ENCODE results near the gene ARG2. TPM values are rescaled to one million over a fixed set of nuclear protein-coding genes. Genes with fewer than 3 reads are reported as not detected.

The ARG2 gene
- total RNA-seq, 1 donor = 28.0 TPM

DNA sequence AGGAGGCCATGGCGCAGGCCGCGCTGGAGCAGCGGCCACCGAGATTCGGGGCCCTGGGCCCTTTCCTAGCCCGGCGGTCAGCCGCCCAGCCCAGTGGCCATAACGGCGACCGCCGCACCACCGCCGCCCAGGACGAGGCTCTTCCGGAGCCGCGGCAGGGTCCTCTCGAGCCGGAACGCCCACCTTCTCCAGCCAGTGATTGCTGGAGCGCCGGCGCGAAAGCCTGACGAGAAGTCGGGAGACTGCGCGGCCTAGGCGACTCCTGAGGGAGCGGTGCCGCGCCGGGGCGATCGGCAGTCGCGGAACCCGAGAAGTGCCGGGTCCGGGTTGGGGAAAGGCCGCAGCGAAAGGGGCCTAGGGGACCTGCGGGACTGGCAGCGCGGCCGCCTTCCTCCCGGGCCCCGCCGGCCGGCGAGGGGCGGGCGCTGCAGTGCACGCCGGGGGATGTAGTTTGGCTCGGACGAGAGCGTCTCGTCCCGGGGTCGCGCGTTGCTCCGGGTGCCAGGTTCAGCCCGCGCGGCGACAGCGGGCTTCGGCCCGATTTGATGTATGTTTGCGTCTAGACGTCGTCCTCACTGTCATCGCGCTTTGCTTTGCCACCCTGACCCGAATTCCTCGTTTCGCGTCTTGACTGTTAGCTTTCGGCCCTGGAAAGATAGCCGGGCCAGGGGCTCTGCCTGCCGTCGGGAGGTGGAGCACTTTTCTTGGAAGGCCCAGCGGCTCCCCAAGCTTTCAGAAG is 54.9 kb downstream of the ARG2 start, which contains the start of gene VTI1B:
Gene VTI1B (minus strand): TSS at position 153 of the 739 bp plus-strand sequence. CDS start 143 bp downstream, at position 10.
- DNase-seq (ENCODE audit: low read depth in 2 of 3, low spot score in 2 of 3) = peak; percentile 62 to 85 (median 81)

DNA sequence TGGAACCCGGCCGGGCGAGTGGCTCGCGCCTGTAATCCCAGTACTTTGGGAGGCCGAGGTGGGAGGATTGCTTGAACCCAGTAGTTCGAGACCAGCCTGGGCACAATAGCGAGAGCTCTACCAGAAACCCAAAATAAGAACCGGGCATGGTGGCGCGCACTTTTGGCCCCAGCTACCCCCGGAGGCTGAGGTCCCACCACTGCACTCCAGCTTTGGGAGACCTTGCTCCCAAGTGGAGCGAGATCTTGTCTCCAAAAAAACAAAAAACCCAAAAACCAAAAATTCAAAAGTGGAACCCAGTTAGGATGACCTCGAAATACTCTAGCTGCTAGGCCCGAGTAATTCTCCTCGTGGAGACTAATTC is 55.5 kb downstream of the ARG2 start:
- DNase-seq (ENCODE audit: low read depth in 2 of 3, low spot score in 2 of 3) = no peak

DNA sequence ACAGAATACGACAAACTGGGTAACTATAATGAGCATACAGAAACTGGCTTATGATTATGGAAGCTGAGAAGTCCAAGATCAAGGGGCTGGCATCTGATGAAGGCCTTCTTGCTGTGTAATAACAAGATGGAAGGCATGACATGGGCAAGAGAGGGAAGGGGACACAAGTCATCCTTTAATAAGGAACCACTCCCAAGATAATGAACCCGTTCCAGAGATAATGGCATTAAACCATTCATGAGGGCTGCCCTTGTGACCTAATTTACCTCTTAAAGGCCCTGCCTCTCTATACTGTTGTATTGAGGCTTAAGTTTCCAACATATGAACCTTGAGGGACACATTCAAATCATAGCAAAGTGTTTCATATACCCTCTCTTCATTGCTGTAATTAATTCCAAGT is 59.3 kb downstream of the ARG2 start:
- DNase-seq (ENCODE audit: low read depth in 2 of 3, low spot score in 2 of 3) = no peak

DNA sequence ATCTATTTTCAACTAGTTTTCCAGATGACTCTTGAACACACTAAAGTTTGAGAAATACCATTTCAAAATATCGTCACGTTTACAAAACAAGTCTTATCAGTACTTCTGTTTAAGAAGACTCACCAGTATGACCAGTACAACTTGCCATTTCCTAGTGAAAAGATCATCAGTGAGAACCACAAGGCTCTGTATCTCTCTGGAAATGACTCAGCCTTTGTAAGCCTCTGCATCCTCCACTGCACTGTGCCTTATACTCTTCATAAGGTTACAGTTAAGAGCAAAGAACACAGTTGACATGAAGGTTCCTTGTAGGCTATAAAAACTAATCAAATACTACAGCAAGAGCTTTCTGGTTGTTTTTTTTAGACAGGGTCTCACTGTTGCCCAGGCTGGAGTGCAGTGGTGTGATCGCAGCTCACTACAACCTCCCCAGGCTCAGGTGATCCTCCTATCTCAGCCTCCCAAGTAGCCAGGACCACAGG is 60.4 kb downstream of the ARG2 start:
- DNase-seq (ENCODE audit: low read depth in 2 of 3, low spot score in 2 of 3) = peak in 1 of 3 donors; percentile 23

DNA sequence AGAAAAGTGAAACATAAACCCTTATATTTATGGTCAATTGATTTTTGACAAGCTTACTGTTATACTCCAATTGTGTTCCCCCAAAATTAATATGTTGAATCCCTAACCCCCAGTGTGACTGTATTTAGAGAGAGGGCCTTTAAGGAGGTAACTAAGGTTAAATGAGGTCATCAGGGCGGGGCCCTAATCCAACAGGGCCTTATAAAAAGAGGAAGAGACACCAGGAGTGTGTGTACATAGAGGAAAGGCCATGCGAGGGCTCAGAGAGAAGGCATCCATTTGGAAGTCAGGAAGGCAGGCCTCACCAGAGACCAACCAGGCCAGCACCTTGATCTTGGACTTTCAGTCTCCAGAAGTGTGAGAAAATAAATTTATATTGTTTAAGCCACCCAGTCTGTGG is 61.2 kb downstream of the ARG2 start:
- peak in 1 of 3 donors; percentile 22 for DNase-seq (ENCODE audit: low read depth in 2 of 3, low spot score in 2 of 3)

DNA sequence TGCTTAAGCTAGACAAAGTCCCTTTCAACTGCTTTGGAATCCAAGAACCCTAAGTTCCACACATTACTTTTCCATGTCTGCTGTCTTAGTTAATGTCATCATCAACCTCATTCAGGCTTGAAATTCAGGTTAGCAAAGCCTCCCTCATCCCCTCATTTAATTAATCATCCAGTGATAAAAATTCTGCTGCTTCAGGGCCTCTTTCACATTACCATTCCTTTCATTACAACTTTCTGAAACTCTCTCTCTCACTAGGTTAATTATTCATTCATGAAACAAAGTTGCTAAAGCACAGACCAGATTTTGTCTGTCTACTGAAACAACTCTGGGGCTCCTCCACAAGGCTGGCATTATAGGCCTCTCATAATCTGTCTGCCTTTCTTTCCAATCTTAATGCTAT is 64.1 kb downstream of the ARG2 start:
- DNase-seq (ENCODE audit: low read depth in 2 of 3, low spot score in 2 of 3) = no peak

DNA sequence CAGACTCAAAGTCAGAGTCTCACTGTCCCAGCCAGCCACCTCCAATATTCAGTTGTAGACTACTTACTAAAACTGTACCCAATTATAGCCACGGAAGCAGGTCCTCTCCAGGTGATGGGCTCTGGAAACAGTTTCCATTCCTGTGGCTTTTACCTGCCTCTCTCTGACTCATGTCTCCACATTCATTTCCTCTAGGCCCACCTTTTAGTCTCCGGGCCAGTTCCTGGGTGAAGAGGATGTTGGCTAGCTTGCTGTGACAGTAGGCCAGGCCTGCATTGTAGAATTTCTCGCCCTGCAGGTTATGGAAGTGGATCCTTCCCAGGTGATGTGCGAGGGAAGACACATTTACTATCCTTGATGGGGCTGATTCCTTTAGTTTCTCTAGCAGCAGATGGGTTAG is 70.3 kb downstream of the ARG2 start:
- no peak for DNase-seq (ENCODE audit: low read depth in 2 of 3, low spot score in 2 of 3)

DNA sequence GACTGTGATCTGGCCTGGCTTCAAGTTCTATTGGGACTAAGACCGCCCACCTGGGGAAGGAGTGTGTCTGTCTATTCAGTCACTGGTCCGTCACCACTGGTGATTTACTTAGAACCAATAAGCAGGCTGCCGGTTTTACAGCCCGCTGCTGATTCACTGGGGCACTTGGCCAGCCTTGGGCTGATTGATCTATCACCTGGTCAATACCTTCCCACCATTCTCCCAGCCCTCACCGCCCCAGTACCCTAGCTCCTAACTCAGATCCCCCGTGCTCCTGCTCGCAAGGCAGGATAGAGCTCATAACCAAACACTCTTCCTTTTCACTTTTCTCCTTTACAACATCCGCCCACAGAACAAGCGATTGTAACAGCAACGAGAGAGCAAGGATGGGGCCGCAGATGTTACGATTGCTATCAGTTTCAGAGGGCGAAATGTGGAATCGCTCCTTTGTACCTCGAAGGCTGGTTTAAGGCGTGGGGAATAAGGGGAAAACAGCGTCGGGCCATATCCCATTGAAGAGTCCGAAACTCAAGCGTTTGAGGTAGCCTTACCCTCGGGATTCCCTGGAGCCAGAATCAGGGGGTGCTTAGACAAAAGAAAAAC is 75.2 kb downstream of the ARG2 start:
- DNase-seq (ENCODE audit: low read depth in 2 of 3, low spot score in 2 of 3) = peak in 2 of 3 donors; percentile 75 to 80

DNA sequence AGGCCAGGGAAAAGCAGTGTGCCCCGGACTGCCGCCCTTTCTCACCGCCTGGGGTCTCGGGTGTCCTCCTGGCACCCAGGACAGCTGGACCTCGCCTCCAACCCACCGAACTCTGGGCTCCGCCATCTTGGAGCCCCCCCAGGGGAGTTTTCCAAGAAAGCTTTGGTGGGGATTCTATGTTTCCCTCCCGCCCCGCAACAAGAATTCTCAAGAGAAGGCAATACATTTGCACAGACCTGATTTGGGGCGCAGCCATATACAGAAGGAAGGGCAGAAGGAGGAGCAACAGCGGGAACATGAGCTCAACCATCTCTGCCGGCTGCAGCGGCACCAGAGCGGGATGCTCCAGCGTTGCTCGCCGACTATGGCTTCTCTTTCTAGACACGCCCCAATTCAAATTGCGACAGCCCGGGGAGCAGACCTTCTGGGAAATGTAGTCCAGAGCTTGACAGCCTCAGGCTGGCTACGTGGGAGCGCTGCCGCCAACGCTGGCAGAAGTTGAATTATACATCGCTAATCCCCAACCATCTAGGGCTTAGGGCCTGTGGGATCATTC is 75.8 kb downstream of the ARG2 start, which contains the start of gene RDH11:
Gene RDH11 (minus strand): TSS at position 371 of the 556 bp plus-strand sequence. CDS start 61 bp downstream, at position 310.
- DNase-seq (ENCODE audit: low read depth in 2 of 3, low spot score in 2 of 3) = peak; percentile 58 to 93 (median 87)

DNA sequence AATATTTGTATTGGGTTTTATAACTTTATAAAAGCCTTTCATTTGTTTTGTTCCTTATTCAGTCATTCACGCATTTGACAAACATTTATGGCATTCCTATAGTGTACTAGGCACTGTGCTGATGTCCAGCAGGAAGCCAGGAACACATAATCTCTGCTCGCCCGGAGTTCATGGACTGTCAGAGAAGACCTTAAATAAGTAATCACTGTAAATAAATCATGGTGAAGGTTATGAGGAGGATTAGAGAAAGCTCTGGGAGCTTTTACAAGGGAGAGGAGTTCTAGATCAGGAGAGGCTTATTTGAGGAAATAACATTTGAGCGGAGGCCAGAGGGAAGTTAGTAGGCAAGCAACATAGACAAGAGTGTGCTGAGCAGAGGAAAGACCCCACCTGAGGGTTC is 77.3 kb downstream of the ARG2 start:
- no peak for DNase-seq (ENCODE audit: low read depth in 2 of 3, low spot score in 2 of 3)

DNA sequence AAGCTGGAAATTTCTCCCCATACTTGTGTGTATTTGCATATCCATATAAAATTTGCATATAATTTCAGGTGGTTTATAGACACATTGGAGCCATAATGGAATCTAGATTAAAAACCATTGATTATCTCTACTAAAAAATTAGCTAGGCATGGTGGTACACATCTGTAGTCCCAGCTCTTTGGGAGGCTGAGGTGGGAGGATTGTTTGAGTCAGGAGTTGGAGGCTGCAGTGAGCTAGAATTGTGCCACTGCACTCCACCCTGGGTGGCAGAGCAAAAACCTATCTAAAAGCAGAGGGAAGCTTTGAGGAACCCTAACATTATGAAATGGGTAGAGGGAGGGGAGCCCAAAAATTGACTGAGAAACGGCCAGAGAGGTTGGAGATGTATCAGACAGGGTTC is 78.5 kb downstream of the ARG2 start:
- no peak for DNase-seq (ENCODE audit: low read depth in 2 of 3, low spot score in 2 of 3)

Small RNA genes within 50 kb of the gene (small RNA-seq; reads per million reads assigned to genes)
- gene AL132640.3 (not detected), gene RF00019 (not detected), gene RNA5SP386 (not detected)

Other genes with a start within 250 kb of the ARG2 start
- not detected for gene PLEK2, start 207.8 kb upstream of the ARG2 start, total RNA-seq
- gene TMEM229B, start 131.2 kb upstream of the ARG2 start, total RNA-seq = 46.3 TPM
- 0.27 TPM for gene PLEKHH1, start 86.6 kb upstream of the ARG2 start, total RNA-seq
- 14.0 TPM for gene PIGH, start 19.7 kb upstream of the ARG2 start, total RNA-seq
- 21.3 TPM for gene VTI1B, start 54.7 kb downstream of the ARG2 start, total RNA-seq
- 62.5 TPM for gene RDH11, start 75.8 kb downstream of the ARG2 start, total RNA-seq
- not detected for gene RDH12, start 82.0 kb downstream of the ARG2 start, total RNA-seq
- gene ZFYVE26, start 196.7 kb downstream of the ARG2 start, total RNA-seq = 22.1 TPM
- 22.4 TPM for gene RAD51B, start 199.9 kb downstream of the ARG2 start, total RNA-seq

All from hematopoietic multipotent progenitor cell (in vitro differentiated cells).